HUES64 (cell line): ENCODE data around the gene EHMT2.
"Not testable (repeated sequence)": the region's sequence is repeated elsewhere in the genome, so short reads cannot be mapped to it uniquely, and the experiment has no call there.

Source experiments
- H3K27ac ChIP-seq: 2 replicates; pipeline ENCODE4 v1.7.0; 2013; ENCODE audit warnings: low read depth, low read length, inconsistent platforms
- H3K27me3 ChIP-seq: 2 replicates; pipeline ENCODE4 v1.6.1; 2013; ENCODE audit warnings: mild to moderate bottlenecking, low read length; ENCODE audit not compliant: insufficient read depth
- H3K36me3 ChIP-seq: 2 replicates; pipeline ENCODE4 v1.6.1; 2013; ENCODE audit warnings: mild to moderate bottlenecking, low read length; ENCODE audit not compliant: insufficient read depth
- H3K4me1 ChIP-seq: 2 replicates; pipeline ENCODE4 v1.6.1; 2013; ENCODE audit warnings: mild to moderate bottlenecking, low read length, moderate library complexity; ENCODE audit not compliant: insufficient read depth
- H3K4me3 ChIP-seq: 2 replicates; pipeline ENCODE4 v1.5.1; 2013; ENCODE audit warnings: mild to moderate bottlenecking, low read length, moderate library complexity
- H3K9ac ChIP-seq: 2 replicates; pipeline ENCODE4 v1.6.1; 2013; ENCODE audit warnings: mild to moderate bottlenecking, low read depth, low read length
- H3K9me3 ChIP-seq: 2 replicates; pipeline ENCODE4 v1.6.1; 2013; ENCODE audit warnings: low read depth, low read length; ENCODE audit not compliant: insufficient read depth
- WGBS: fragments of 150-250, 120-280 bp; methylation state at CpG from one replicate; pipeline ENCODE4 v1.1.7; 2013; ENCODE audit warnings: missing lambda C conversion rate; 5-methylcytosine and 5-hydroxymethylcytosine counted together

The EHMT2 gene

DNA sequence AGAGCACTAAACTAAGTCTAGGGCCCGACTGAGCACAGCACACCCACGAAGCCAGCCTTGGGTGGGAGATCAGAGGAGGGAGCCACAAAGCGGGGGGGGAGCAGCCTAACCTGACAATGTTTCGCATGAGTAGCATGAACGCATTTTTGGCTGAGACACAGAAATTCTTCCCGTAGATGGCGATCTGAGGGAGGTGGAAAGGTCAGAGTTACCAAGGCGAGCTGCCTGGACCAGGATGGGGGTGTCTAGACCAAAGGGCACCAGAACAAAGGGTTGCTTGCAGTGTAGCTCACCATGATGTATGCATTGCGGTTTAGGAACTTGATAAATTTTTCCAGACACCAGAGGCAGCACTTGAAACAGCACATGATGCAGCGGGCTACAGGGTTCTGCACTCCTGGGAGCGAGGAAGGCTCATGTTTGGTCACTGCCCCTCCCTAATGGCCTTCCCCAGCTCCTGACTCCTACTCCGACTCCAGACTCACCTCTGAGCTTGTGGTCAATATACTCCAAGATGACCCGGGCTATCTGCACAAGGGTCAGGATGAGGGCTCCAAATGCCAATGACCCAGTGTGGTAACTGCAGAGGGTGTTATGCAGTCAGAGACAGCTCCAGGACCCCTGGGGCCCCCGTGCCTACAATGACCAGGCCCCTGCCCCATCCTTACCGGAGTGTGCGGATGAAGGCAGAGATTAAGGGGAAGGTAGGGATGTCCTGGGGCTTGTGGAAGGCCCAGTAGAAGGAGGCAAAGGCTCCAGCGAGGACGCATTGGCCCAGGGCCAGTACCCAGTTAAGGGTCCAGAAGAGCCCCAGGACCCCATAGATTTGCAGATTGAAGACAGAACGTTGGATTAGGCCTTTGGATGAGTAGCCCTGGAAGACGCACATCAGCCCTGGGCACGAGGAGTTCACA, 32.0 kb downstream of the EHMT2 start:
- no peaks in the 10 kb centered on the region for H3K9me3 ChIP-seq
- no peak overlapping the region for H3K9ac ChIP-seq
- no peaks in the 10 kb centered on the region; the same call in 1 of the 2 replicates for H3K4me1 ChIP-seq
- no peaks in the 10 kb centered on the region for H3K27me3 ChIP-seq
- H3K36me3 ChIP-seq = peaks cover under 1% of the 10 kb centered on the region; the same call in 1 of the 2 replicates
- H3K27ac ChIP-seq = no peak overlapping the region
- no peak overlapping the region for H3K4me3 ChIP-seq
- 88% methylated on average over 21 of the region's 21 CpGs for WGBS

DNA sequence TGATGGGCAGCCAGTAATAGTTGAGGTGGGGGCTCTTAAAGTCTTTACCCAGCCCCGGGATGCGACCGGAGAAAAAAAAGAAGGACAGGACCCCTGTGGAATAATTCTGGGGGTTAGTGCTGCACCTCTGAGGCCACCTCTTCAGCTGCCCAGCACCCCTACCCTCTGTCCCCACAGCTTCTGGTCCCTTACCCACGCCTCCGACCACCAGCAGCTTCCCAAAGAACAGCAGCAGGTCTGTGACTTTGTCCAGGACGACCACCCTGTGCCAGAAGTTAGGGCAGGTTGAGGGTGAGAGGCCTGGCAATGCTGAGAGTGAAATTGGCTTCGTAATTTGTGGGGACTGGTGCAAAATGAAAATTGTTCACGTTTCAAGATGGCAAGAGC, 32.7 kb downstream of the EHMT2 start:
- H3K27ac ChIP-seq = no peak overlapping the region
- H3K4me3 ChIP-seq = no peak overlapping the region
- no peak overlapping the region for H3K9ac ChIP-seq
- no peaks in the 10 kb centered on the region for H3K27me3 ChIP-seq
- peaks cover 7% of the 10 kb centered on the region for H3K36me3 ChIP-seq
- H3K4me1 ChIP-seq = no peaks in the 10 kb centered on the region; the same call in 1 of the 2 replicates
- H3K9me3 ChIP-seq = no peaks in the 10 kb centered on the region
- 90% methylated on average over 8 of the region's 8 CpGs for WGBS

- Histone ChIP-seq H3K9ac (peak overlapping the region; percentile 74), H3K27ac (peak overlapping the region; percentile 83), H3K36me3 (peaks cover 14% of the 10 kb centered on the region), H3K4me3 (peak overlapping the region; percentile 76)
- not testable (repeated sequence) for H3K9me3 ChIP-seq, H3K4me1 ChIP-seq, H3K27me3 ChIP-seq
- 28% methylated on average over 16 of the region's 16 CpGs for whole genome bisulfite sequencing
Observed at GRCh38 chr6:31864123-31864562, 33.4 kb downstream of the EHMT2 start.

DNA sequence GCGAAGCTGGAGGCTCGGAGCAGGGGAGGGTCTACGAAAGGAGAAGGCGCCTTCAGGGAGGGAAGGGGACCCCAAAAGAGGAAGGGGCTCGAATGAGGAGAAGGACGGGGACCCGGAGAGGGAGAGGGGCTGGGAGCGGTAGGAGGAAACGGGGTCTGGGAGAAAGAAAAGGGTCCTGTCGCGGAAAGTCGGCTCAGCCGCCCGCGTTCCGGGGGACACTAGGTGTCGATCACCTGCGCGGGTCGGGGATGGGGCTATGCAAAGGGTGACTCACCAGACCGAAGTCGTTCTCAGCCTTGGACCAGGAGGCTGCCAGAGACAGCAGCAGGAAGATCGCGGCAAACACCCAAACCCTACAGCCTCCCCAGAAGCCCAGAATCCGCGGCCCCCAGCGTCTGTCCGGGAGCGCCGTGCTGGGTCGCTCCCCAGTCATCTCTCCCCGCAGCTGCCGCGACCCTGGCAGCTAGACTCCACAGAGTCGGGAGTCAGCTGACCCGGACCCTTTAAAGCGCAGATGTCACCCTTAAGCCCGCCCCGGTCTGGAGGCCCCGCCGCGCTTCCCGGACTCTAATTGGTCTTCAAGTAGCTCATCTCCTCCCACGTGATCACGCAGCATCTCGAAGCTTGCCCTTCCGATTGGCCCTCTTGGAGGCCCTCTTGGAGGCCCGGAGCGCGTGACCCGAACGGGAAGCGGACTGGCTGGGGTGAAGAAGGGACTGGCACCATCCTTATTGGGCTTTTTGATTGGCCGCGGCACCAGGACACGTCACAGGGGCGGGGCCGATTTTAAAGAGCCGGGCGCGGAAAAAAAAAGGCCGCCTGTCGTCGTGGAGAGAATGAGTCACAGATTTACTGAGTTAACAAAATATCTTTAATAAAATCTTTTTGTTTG, 34.9 kb downstream of the EHMT2 start, which contains the start of gene NEU1:
TSS of gene NEU1 (minus strand) at position 478 of the 892 bp plus-strand sequence. CDS start at position 433, 45 bp downstream.
- Histone ChIP-seq H3K36me3 (peaks cover 26% of the 10 kb centered on the region), H3K9ac (peak within 1 kb of the TSS; percentile 74), H3K27me3 (no peaks in the 10 kb centered on the region), H3K27ac (peak within 1 kb of the TSS; percentile 83), H3K9me3 (no peaks in the 10 kb centered on the region), H3K4me1 (no peaks in the 10 kb centered on the region; the same call in 1 of the 2 replicates), H3K4me3 (peak within 1 kb of the TSS; percentile 76)
- WGBS = 2% methylated on average over 63 of the region's 64 CpGs

DNA sequence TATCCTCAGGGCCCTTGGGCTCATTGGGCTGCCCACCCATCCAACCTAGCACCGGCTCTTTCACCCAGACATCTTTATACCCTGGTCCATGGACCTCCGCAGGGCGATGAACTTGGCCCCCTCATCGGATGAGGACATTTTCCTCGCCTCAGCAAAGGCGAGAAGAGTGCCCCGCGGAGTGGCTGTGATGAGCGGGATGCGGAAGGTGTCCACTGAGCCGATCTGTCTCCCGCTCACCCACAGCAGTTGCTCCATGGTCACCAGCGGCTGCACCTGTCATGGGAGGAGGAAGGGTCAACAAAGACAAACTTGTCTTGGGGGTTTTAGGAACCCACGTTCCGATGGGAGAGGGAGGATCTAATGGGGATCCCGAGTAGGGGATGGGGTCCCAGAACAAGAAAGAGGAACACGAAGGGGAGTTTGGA, 35.6 kb downstream of the EHMT2 start:
- peak overlapping the region; percentile 76 for H3K4me3 ChIP-seq
- no peak overlapping the region for H3K27ac ChIP-seq
- H3K9ac ChIP-seq = peak overlapping the region; percentile 58
- WGBS = 60% methylated on average over 17 of the region's 17 CpGs
- peaks cover 30% of the 10 kb centered on the region for H3K36me3 ChIP-seq
- H3K27me3 ChIP-seq = no peaks in the 10 kb centered on the region
- no peaks in the 10 kb centered on the region; the same call in 1 of the 2 replicates for H3K4me1 ChIP-seq
- no peaks in the 10 kb centered on the region for H3K9me3 ChIP-seq

DNA sequence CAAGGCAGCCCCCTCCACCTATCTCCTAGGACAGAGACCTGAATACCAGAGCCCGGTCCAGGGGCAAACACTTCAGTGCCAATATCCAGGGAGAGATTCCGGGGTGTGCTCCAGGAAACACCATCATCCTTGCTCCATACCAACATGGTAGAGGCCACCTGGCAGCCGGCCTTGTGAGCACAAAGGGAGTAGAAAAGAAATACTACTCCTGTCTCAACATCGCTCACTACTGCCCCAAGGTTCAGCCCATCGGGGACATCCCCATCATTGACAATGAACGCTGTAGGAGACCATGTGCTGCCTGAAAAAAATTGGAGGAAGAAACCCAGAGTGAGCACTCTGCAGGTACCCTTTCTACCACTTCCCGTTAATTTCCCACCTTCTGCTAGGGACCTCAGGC, 36.3 kb downstream of the EHMT2 start:
- Histone ChIP-seq H3K4me3 (no peak overlapping the region; the same call in 1 of the 2 replicates), H3K27me3 (no peaks in the 10 kb centered on the region), H3K27ac (no peak overlapping the region), H3K9me3 (no peaks in the 10 kb centered on the region), H3K4me1 (no peaks in the 10 kb centered on the region; the same call in 1 of the 2 replicates), H3K9ac (no peak overlapping the region), H3K36me3 (peaks cover 30% of the 10 kb centered on the region)
- WGBS = 94% methylated on average over 7 of the region's 7 CpGs

GRCh38 chr6:31860349-31860748, 37.1 kb downstream of the EHMT2 start:
- 94% methylated on average over 13 of the region's 13 CpGs for WGBS
- no peak overlapping the region for H3K9ac ChIP-seq
- no peaks in the 10 kb centered on the region; the same call in 1 of the 2 replicates for H3K4me1 ChIP-seq
- peaks cover 5% of the 10 kb centered on the region; the same call in 1 of the 2 replicates for H3K9me3 ChIP-seq
- no peak overlapping the region for H3K27ac ChIP-seq
- H3K27me3 ChIP-seq = no peaks in the 10 kb centered on the region
- H3K36me3 ChIP-seq = peaks cover 30% of the 10 kb centered on the region
- no peak overlapping the region for H3K4me3 ChIP-seq

DNA sequence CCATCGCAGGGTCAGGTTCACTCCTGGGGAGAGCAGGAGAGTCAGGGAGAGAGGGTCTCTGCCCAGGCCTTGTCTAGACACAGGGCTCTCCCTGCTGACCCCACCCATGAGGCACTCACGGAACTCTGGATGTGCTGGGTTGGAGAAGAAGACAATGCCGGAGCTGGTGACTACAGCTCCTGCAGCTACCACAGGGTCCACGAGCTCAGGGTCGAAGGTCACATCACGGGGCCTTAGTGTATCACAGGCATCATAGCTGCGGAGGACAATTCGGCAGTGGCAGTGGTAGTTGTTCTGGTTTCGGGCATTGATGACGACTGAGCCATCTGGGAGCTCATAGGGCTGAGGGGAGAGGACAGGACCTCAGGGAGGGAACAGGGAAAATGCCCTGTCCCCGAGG, 37.6 kb downstream of the EHMT2 start:
- Histone ChIP-seq H3K9me3 (peaks cover 7% of the 10 kb centered on the region; the same call in 1 of the 2 replicates), H3K27ac (no peak overlapping the region), H3K36me3 (peaks cover 30% of the 10 kb centered on the region), H3K4me3 (no peak overlapping the region), H3K9ac (no peak overlapping the region), H3K4me1 (no peaks in the 10 kb centered on the region; the same call in 1 of the 2 replicates), H3K27me3 (no peaks in the 10 kb centered on the region)
- WGBS = 95% methylated on average over 11 of the region's 11 CpGs

GRCh38 chr6:31858707-31859106, 38.8 kb downstream of the EHMT2 start:
- Histone ChIP-seq H3K27ac (no peak overlapping the region), H3K36me3 (peaks cover 30% of the 10 kb centered on the region), H3K9ac (no peak overlapping the region), H3K27me3 (no peaks in the 10 kb centered on the region), H3K9me3 (peaks cover 7% of the 10 kb centered on the region; the same call in 1 of the 2 replicates), H3K4me1 (no peaks in the 10 kb centered on the region; the same call in 1 of the 2 replicates), H3K4me3 (no peak overlapping the region)
- 96% methylated on average over 8 of the region's 8 CpGs for WGBS

DNA sequence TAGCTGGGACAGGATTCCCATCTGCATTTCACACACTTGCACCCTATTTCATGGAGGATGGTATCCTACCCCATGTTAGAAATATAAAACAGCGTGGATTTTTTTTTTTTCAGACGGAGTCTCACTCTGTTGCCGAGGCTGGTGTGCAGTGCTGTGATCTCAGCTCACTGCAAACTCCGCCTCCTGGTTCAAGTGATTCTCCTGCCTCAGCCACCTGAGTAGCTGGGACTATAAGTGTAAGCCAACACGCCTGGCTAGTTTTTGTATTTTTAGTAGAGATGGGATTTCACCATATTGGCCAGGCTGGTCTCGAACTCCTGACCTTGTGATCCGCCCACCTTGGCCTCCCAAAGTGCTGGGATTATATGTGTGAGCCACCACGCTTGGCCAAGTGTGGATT, 39.7 kb downstream of the EHMT2 start:
- not testable (repeated sequence) for H3K9me3 ChIP-seq, H3K27me3 ChIP-seq, H3K27ac ChIP-seq, H3K4me3 ChIP-seq, H3K4me1 ChIP-seq, H3K9ac ChIP-seq
- WGBS = 96% methylated on average over 8 of the region's 8 CpGs
- peaks cover 30% of the 10 kb centered on the region for H3K36me3 ChIP-seq
